Endothelial cell of umbilical vein (primary cell): Measurements from ENCODE around the gene IQGAP3. TPM values are rescaled to one million over a fixed set of nuclear protein-coding genes. Genes with fewer than 3 reads are reported as not detected.

Experiments used
- BruUV-seq: library from RNA; stranded (reverse); fragments of 400-500 nt; replicated peaks from 2 replicates; lab custom pipeline; 2021; lab: Mats Ljungman, UMichigan
- CTCF ChIA-PET: fragments of 300-600, 350-600 bp; sonication (Branson Sonifier 250); formaldehyde crosslinking; loops from one replicate; lab custom pipeline; 2021; ENCODE audit warnings: antibody characterized with exemption, inconsistent platforms; lab: Charles Lee
- POLR2A ChIA-PET: fragments of 300-600, 350-600 bp; sonication (Branson Sonifier 250); formaldehyde crosslinking; loops from one replicate; lab custom pipeline; 2021; ENCODE audit warnings: antibody characterized with exemption, inconsistent platforms; lab: Charles Lee
- DNase-seq: peaks from one replicate; pipeline ENCODE4 v3.0.0-alpha.2; 2011; ENCODE audit warnings: low read depth, low spot score
- FAIRE-seq: peaks from 2 replicates; lab custom pipeline; 2011; peaks lifted over from hg19 to GRCh38; lab: Jason Lieb, UNC
- H2AFZ ChIP-seq: 2 replicates; pipeline ENCODE4 v1.6.0; 2012; ENCODE audit warnings: low read depth, low read length, control low read depth, inconsistent platforms
- H3K27ac ChIP-seq: 2 replicates; pipeline ENCODE4 v1.5.1; 2011; ENCODE audit warnings: low read depth, mild to moderate bottlenecking, control low read depth, low read length, moderate library complexity; ENCODE audit not compliant: insufficient read depth
- H3K27me3 ChIP-seq, 2 experiments: 2 replicates each; pipeline versions ENCODE4 v1.6.0 to v1.6.1; 2011; ENCODE audit warnings: low read length in 2 of 2, mixed read lengths in 1 of 2; ENCODE audit not compliant: control insufficient read depth in 2 of 2, insufficient read depth in 2 of 2
- H3K36me3 ChIP-seq, 2 experiments: 2 replicates in 1 of 2; 3 replicates in 1 of 2; pipeline ENCODE4 v1.5.1; 2011; ENCODE audit warnings: low read length in 2 of 2, mild to moderate bottlenecking in 1 of 2, moderate library complexity in 1 of 2; ENCODE audit not compliant: control insufficient read depth in 2 of 2, insufficient read depth in 2 of 2; ENCODE audit errors: extremely low read depth in 1 of 2
- H3K4me1 ChIP-seq: 3 replicates; pipeline ENCODE4 v1.5.1; 2011; ENCODE audit warnings: mild to moderate bottlenecking, low read length; ENCODE audit not compliant: control insufficient read depth, insufficient read depth; ENCODE audit errors: extremely low read depth
- H3K4me2 ChIP-seq: 2 replicates; pipeline ENCODE4 v1.6.1; 2011; ENCODE audit warnings: low read length, control low read depth, mixed read lengths; ENCODE audit not compliant: insufficient read depth
- H3K4me3 ChIP-seq, 3 experiments: fragments of 200-600 bp in 1 of 3; sonication (generic), shearing (Covaris generic) in 1 of 3; replicated peaks in 1 of 3; 2 replicates each; pipeline ENCODE4 v1.5.1; 2011 to 2016; ENCODE audit warnings: control low read depth in 3 of 3, low read length in 3 of 3, mild to moderate bottlenecking in 2 of 3, inconsistent platforms in 1 of 3, low read depth in 1 of 3, moderate library complexity in 1 of 3; ENCODE audit not compliant: insufficient read depth in 1 of 3
- H3K79me2 ChIP-seq: 2 replicates; pipeline ENCODE4 v1.6.0; 2012; ENCODE audit warnings: low read length, inconsistent platforms; ENCODE audit not compliant: control insufficient read depth, insufficient read depth
- H3K9ac ChIP-seq: replicated peaks from 2 replicates; pipeline ENCODE3; 2011; ENCODE audit warnings: low read length, control low read depth; ENCODE audit not compliant: insufficient read depth; ENCODE audit errors: extremely low read depth
- H3K9me1 ChIP-seq: replicated peaks from 3 replicates; pipeline ENCODE4 v1.6.0; 2011; ENCODE audit warnings: mild to moderate bottlenecking, low read length; ENCODE audit not compliant: control insufficient read depth, insufficient read depth; ENCODE audit errors: extremely low read depth
- H3K9me3 ChIP-seq: replicated peaks from 2 replicates; pipeline ENCODE4 v1.5.1; 2012; ENCODE audit warnings: low read length, inconsistent platforms; ENCODE audit not compliant: control insufficient read depth, insufficient read depth
- H4K20me1 ChIP-seq: replicated peaks from 2 replicates; pipeline ENCODE3; 2011; ENCODE audit warnings: mild to moderate bottlenecking, low read length; ENCODE audit not compliant: control insufficient read depth, insufficient read depth; ENCODE audit errors: extremely low read depth
- EZH2 ChIP-seq: IDR thresholded peaks from 2 replicates; pipeline ENCODE4 v1.6.1; 2012; ENCODE audit warnings: borderline replicate concordance, low read depth, mild to moderate bottlenecking, moderate library complexity, low read length, inconsistent platforms; ENCODE audit not compliant: severe bottlenecking
- FOS ChIP-seq: IDR thresholded peaks from 2 replicates; pipeline ENCODE4 v1.6.1; 2011; ENCODE audit warnings: mild to moderate bottlenecking, low read length, moderate library complexity, borderline replicate concordance; ENCODE audit not compliant: insufficient read depth
- GATA2 ChIP-seq: IDR thresholded peaks from 2 replicates; pipeline ENCODE4 v1.7.0; 2011; ENCODE audit warnings: low read depth, mild to moderate bottlenecking, moderate library complexity, mixed read lengths, low read length; ENCODE audit not compliant: insufficient read length, insufficient read depth
- JUN ChIP-seq: IDR thresholded peaks from 2 replicates; pipeline ENCODE4 v1.6.1; 2011; ENCODE audit warnings: borderline replicate concordance, low read depth; ENCODE audit not compliant: insufficient read length, insufficient read depth
- MYC ChIP-seq: IDR thresholded peaks from one replicate; pipeline ENCODE4 v1.6.1; 2011; ENCODE audit warnings: mild to moderate bottlenecking, low read depth, low read length
- POLR2AphosphoS5 ChIP-seq: IDR thresholded peaks from 2 replicates; pipeline ENCODE4 v1.6.1; 2012; ENCODE audit warnings: low read depth, mild to moderate bottlenecking, control low read depth, low read length, moderate library complexity; ENCODE audit not compliant: insufficient read depth
- dilution Hi-C: fragments of 300-500 bp; cut with MboI; formaldehyde crosslinking; loops from one replicate; pipeline ENCODE4 v1.15.0; 2019; ENCODE audit warnings: low sequenced_read_pairs; ENCODE audit not compliant: extremely low pct_ligation_motif_present
- intact Hi-C: fragments of 100-400 bp; cut with micrococcal nuclease; formaldehyde crosslinking; loops from one replicate; pipeline ENCODE4 v1.10.0; 2022
- polyA plus RNA-seq, 4 experiments: library from polyadenylated mRNA; depleted of rRNA in 3 of 4; stranded (reverse) in 3 of 4; unstranded in 1 of 4; fragments of >200 nt; gene quantifications; 2 replicates each; pipeline versions ENCODE4 v1.2.1 to v1.2.3, GENCODE V29; 2011 to 2012; ENCODE audit warnings: missing spikeins in 1 of 4
- total RNA-seq: library from RNA; stranded (reverse); gene quantifications from 2 replicates; pipeline ENCODE4 v1.2.3, GENCODE V29; 2021
- TF ChIP-seq, protein P1 (sequence below), 2 donors: IDR thresholded peaks; 1 replicate in 1 of 2; 2 replicates in 1 of 2; pipeline ENCODE4 v1.5.1; 2011; ENCODE audit warnings: low read length in 2 of 2, mild to moderate bottlenecking in 2 of 2, moderate library complexity in 2 of 2, control low read depth in 1 of 2, inconsistent platforms in 1 of 2, low read depth in 1 of 2; ENCODE audit not compliant: insufficient read depth in 1 of 2; ENCODE audit errors: extremely low read depth in 1 of 2
- TF ChIP-seq, protein P2 (sequence below): IDR thresholded peaks from 2 replicates; pipeline ENCODE4 v1.6.1; 2011; ENCODE audit not compliant: insufficient read depth, insufficient read length

IQGAP3 gene
- total and polyA plus RNA-seq, 2 donors (not counting 3 experiments of a cell fraction or from before 2014, with no cell fraction given): 28.3 to 60.7 TPM

DNA sequence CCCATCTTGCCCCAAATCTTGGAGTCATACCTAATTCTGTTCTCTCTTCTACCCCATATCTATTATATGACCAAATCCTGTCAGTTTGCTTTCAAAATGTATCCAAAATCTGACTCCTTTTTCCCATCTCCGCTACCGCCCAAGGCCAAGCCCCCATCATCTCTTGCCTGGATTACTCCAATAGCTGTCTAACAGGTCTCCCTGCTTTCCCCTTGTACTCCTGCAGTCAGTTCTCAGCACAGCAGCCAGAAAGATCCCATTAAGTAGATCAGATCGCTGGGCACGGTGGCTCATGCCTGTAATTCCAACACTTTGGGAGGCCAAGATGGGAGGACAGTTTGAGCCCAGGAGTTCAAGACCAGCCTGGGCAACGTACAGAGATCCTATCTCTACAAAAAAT lies 19.8 kb downstream of the IQGAP3 start:
- no peaks in the 10 kb centered on the region for H4K20me1 ChIP-seq

More for the DNA sequence above, 19.8 kb downstream of the IQGAP3 start:
- BruUV-seq: no TSS peak
- CTCF ChIA-PET: interaction anchor here (0.5 to 2.5 kb wide), 2 partner anchors 21 to 72 kb away, joined by 3 to 14 read pairs; no protein-coding TSS in a partner anchor
- no peaks in the 10 kb centered on the region for H3K9me1 ChIP-seq
- no peaks in the 10 kb centered on the region for H3K79me2 ChIP-seq
- POLR2A ChIA-PET: no interaction called here
- peaks cover 12 to 26% of the 10 kb centered on the region in 2 experiments for H3K36me3 ChIP-seq
- FAIRE-seq (no peak), DNase-seq (no peak)
- intact Hi-C loops: no loop called here
- H3K4me3 ChIP-seq: no peak overlapping the region
- H2AFZ ChIP-seq: no peak overlapping the region
- no peak overlapping the region for H3K4me2 ChIP-seq
- dilution Hi-C loops: no loop called here
- no peaks in the 10 kb centered on the region for H3K4me1 ChIP-seq
- H3K27me3 ChIP-seq: no peaks in the 10 kb centered on the region
- TF ChIP-seq, protein P1, sequence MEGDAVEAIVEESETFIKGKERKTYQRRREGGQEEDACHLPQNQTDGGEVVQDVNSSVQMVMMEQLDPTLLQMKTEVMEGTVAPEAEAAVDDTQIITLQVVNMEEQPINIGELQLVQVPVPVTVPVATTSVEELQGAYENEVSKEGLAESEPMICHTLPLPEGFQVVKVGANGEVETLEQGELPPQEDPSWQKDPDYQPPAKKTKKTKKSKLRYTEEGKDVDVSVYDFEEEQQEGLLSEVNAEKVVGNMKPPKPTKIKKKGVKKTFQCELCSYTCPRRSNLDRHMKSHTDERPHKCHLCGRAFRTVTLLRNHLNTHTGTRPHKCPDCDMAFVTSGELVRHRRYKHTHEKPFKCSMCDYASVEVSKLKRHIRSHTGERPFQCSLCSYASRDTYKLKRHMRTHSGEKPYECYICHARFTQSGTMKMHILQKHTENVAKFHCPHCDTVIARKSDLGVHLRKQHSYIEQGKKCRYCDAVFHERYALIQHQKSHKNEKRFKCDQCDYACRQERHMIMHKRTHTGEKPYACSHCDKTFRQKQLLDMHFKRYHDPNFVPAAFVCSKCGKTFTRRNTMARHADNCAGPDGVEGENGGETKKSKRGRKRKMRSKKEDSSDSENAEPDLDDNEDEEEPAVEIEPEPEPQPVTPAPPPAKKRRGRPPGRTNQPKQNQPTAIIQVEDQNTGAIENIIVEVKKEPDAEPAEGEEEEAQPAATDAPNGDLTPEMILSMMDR (IDR thresholded peaks at IDR 0.05; ENCODE audit: extremely low read depth in 1 of 2, insufficient read depth in 1 of 2, low read depth in 1 of 2, low read length in 2 of 2): no peak
- TF ChIP-seq GATA2 (no peak), JUN (no peak), POLR2AphosphoS5 (no peak), FOS (no peak), EZH2 (no peak), MYC (no peak)
- TF ChIP-seq, protein P2, sequence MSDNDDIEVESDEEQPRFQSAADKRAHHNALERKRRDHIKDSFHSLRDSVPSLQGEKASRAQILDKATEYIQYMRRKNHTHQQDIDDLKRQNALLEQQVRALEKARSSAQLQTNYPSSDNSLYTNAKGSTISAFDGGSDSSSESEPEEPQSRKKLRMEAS: no peak
- no peak overlapping the region for H3K9ac ChIP-seq
- no peaks in the 10 kb centered on the region for H3K9me3 ChIP-seq
- no peak overlapping the region for H3K27ac ChIP-seq
